Measurements from ENCODE around the gene TSACC.
"Not testable (repeated sequence)": the region's sequence is repeated elsewhere in the genome, so short reads cannot be mapped to it uniquely, and the experiment has no call there.

TSACC gene

DNA sequence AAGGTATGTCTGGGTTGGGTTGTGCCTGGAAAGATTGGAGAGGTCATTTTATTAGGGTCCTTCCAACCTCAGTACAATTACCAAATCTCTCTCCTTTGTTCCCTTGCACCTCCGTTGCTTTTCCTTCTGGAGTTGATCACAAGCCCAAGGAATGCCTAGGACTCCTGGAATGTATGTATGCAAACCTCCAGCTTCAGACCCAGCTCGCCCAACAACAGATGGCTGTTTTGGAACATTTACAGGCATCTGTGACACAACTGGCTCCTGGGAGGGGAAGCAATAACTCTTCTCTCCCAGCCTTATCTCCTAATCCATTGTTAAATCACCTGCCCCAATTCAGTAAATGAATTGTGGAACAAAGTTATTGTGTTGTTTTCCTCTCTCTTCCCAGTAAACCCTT is 8.3 kb downstream of the TSACC start:
- no peak for DNase-seq (ENCODE audit: low read depth)

DNA sequence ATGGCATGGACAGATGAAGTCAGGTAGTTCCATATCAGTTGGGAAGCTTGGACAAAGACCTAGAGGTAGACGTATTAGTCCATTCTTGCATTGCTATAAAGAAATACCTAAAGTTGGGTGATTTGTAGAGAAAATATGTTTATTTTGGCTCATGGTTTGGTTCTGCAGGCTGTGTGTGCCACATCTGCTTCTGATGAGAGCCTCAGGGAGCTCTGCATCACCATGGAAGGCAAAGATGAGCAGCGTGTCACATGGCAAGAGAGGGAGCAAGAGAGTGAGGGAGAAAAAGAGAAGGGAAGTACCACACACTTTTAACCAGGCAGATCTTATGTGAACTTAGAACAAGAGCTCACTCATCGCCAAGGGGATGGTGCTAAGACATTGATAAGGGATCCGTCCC is 9.0 kb downstream of the TSACC start:
- peak; percentile 61 for DNase-seq (ENCODE audit: low read depth)

DNA sequence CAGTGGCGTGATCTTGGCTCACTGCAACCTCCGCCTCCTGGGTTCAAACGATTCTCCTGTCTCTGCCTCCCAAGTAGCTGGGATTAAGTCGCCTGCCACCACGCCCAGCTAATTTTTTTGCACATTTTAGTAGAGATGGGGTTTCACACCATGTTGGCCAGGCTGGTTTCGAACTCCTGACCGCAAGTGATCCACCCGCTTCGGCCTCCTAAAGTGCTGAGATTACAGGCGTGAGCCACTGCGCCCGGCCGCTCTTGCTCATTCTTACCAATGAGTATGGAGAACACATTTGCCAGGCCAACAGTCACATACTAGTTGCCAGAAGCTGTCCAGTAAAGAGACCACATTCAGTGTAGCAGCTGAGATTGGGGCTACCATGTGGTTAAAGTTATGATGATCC is 14.2 kb downstream of the TSACC start:
- not testable (repeated sequence) for DNase-seq (ENCODE audit: low read depth)

DNA sequence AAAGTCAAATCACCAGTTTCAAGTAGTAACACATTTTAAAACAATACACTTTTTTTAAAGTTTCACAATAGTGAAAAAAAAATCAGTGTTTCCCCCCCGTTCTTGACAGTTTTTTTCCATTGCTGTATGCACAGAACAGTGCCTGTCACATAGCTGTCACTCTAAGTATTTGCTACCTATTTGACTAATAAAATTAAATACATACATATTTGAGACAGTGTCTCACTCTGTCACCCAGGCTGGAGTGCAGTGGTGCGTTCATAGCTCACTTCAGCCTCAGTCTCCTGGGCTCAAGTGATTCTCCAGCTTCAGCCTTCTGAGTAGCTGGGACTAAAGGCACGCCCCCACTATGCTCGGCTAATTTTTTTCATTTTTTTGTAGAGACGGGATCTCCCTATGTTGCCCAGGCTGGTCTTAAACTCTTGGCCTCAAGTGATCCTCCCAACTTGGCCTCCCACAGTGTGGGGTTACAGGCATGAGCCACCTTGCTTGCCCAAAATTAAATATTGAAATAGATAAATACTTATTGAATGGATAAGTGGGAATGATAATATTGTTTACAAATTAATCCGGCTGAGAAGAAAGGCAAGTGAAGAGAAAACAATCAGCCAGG is 18.0 kb downstream of the TSACC start:
- no peak for DNase-seq (ENCODE audit: low read depth)

DNA sequence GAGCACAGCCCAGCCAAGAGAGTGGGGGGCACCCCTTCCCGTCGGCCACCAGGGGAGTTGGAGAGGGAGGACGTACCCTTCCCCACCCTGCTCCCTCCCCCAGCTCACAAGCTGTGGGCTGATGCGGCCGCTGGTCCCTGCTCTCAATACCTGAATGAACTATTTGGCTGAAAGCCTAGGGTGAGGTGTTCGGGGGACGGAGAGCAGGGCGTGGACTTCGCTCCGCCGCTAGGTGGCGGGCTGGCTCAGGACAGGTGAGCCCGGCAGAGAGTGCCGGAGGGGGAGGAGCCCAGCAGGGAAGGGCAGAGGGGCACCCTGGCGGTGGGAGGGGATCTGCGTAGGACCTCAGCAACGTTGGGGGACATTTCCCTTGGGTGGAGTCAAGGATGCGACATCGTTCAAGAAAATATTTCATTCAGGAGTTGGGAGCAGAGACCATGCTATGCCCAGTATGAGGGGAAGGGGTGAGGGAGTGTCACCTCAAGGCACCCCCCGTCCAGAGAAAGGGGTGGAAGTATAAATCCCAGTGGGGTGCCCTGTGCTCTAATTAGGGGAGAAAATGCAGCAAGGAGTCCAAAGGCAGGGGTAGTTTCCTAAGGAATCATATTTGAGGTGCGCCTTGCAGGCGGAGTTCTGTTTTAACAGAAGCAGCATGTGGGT is 18.7 kb downstream of the TSACC start:
- DNase-seq (ENCODE audit: low read depth): no peak

DNA sequence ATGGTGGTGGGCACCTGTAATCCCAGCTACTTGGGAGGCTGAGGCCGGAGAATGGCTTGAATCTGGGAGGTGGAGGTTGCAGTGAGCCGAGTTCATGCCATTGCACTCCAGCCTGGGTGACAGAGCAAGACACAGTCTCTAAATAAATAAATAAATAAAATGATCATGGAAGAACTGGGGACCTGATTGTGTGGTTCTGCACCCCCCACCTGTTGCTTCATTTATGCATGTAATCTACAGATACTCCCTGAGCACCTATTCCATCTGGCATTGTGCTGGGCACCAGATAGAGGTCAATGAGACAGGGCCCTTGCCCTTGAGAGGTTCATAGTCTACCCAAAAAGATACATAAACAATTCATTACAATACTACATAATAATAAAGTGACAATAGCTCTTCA is 19.7 kb downstream of the TSACC start:
- no peak for DNase-seq (ENCODE audit: low read depth)

DNA sequence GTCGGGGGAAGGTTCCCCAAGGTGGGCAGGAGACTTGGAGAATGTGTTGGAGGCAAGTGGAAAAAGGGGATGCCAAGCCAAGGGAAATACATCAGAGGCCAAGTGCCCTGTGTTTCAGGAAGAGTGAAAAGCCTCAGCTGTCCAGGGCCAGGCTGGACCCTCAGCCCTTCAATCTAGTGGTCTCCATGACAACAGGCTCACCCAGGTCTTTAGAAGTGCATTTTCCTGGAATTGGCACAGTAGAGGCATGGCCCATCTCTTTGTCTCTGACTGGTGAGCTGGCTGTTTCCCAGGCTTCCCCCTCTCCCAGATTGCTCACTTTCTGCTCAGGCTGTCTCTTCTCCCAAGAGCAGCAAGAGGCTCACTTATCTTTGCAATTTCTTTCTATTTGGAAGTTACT is 20.3 kb downstream of the TSACC start:
- DNase-seq (ENCODE audit: low read depth): no peak

DNA sequence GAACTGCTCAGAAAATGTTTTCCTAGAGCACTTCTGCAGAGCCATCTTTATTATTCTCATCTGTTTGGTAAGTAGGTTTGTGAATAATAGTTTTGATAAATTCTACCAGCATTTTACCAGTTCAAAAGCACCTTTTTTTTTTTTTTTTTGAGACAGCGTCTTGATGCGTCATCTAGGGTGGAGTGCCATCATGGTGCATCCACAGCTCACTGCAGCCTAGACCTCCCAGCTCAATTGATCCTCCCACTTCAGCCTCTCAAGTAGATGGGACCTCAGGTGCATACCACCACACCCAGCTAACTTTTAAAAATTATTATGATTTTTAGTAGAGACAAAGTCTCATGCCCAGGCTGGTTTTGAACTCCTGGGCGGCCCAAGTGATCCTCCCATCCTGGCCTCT is 20.9 kb downstream of the TSACC start:
- DNase-seq (ENCODE audit: low read depth): no peak

DNA sequence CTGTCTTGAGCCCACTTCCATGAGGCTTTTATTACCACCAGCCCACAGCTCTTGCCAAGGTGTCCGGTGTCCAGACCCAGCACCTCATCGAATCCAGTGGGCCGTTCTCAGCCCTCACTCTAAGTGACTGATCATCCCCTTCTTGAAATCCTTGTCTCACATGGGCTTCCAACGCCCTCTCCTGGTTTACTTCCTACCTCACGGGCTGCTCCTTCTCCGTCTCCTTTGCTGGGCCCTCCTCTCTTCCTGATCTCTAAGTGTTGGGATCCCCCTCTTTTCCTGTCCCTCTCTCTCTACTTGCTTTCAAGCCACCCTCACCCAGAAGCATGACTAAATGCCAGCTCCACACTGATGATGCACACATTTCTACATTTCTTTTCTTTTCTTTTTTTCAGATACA is 21.6 kb downstream of the TSACC start:
- DNase-seq (ENCODE audit: low read depth): no peak

DNA sequence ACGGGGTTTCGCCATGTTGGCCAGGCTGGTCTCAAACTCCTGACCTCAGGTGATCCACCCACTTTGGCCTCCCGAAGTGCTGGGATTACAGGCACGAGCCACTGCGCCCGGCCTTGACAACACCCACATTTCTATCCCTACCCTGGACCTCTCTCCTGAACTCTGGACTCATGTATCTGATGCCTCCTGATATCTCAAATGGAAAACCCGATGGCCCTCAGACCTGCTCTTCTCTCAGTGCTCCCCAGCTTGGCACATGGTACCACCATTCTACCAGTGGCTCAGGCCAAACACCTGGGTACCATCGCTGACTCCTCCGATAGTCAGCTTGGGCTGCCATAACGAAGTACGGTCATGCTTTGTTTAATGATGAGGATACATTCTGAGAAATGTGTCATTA is 22.2 kb downstream of the TSACC start:
- DNase-seq (ENCODE audit: low read depth): no peak

DNA sequence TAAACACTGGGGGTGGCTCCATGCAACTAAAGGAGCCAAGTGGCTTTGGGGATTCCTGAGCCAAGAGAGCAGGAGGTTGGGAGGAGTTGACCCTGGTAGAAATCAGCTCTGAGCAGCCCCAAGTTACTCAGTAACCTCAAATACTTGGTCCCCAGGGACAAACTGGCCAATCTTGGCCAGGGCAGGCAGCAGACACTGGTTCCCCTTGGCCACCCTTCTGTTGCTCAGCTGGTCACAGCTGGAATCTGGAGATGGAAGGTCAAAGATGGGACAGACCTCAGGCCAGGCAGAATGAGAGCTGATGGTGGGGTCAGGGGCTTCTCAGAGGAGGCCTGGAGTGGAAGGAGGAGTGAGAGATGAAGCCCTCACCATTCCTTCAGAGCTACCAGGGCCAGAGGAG is 27.4 kb downstream of the TSACC start:
- no peak for DNase-seq (ENCODE audit: low read depth)

DNA sequence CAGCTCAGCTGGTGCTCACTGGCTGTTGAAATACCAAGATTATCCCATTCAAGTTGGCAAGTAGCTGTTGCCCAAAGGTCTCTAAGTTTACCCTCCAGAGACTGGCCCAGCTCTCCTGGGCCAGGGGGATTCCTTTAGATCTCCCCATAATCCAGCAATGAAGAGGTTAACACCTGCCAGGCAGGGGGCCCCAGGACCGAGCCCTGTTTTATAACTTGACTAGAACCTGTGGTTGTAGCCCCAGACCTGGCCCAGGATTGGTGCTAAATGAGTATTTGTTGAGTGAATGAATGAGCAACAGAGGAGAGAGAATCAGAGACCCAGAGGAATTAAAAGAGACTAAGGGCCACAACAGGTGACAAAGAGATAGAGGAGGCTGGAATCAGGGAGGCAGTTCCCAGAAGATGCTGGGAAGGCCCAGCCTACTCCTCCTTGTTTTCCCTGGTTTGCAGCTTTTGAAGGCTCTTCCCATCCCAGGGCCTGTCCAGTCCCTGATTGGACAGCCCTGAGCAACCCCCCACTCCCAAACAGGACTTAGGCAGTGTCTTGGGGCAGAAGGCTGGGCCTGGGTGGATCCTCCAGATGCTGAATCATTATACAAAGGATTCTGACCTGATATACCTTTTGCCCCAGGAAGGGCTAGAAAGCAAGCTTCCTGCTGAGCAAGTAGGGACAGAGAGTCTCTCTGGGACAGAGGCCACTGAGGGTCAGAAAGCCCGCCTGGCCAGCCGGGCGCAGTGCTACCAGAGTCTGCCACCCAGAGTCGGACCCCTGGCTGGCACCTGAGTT is 28.2 kb downstream of the TSACC start:
- DNase-seq (ENCODE audit: low read depth): no peak

DNA sequence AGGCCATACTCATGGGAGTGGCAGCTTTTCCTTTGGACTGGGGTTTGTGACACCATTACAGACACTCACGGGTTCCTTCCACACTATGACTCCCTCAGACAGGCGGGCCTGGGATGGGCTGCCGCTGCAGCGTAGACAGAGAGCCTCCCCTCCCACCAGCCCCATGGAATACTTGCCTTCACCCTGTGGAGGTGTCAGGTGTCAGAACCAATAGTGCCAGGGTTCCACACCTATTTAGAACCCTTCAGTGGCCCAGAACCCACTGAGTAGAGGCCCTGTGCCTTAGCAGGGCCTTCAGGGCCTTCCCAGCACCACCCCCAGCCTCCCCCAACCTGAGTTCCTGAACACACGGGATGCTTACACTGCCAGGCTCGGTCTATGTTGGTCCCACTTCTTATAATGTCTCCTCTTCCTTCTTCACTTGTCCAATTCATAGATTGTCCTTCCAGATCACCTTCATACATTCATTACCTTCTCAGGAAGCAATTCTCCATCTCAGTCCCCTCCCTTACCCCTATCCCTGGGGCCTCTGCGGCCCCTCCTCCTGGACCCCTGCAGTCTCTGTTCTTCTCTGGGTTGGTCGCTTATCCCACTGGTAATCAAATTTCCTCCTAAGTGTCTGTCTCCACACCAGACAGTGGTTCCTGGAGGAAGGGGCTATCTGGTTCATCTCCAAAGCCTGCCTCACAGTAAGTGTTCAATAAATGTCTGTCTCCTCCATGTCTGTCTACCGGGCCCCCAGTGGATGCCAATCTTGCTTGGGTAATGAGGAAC is 29.2 kb downstream of the TSACC start:
- DNase-seq (ENCODE audit: low read depth): no peak

DNA sequence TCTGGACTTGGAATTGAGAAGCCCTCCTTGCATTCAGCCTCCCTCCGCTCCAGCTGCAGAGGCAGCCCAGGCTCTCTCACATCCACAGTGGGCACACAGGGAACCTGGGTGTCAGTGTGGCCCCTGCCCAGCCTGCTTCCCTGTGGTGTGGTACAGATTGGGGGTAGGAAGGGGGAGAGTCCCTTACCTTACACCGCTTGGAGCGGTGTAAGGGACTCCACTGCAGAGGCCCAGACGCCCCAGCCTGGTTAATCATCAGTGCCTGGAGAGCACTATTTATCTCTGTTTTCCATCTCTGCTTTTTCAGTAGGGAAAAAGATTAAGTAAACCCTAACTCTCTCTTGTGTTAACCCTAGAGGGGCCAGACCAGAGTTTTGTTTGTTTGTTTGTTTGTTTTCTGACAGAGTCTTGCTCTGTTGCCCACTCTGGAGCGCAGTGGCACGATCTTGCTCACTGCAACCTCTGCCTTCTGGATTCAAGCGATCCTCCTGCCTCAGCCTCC is 29.9 kb downstream of the TSACC start:
- DNase-seq (ENCODE audit: low read depth): no peak

DNA sequence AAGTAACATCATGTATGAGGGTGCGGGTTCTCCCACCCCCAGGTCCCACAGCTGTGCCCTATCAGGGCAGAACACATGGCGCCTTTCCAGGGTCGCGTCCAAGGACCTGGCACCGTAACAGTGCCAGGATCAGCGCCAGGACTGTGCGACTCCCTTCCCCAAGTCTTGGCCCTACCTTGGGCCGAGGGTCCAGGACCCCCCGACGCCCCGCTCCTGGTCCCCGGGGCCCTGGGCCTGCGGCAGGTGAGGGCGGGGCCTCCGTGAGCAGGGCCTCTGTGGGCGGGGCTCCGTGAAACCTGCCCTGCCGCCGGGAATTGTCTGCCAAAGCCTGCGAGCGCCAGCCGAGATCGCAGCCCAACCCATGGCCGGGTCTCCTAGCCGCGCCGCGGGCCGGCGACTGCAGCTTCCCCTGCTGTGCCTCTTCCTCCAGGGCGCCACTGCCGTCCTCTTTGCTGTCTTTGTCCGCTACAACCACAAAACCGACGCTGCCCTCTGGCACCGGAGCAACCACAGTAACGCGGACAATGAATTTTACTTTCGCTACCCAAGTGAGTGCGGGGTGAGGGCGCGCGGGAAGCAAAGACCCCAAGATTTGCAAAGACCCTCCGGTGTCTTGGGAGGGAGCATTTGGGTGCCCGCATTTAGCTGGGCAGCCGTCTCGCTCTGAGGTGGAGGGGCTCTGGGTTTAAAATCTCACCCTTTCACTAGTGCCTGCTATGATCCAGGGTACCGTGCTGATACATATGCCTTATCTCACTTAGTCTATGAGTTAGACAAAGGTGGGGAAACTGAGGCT is 30.8 kb downstream of the TSACC start, which contains the start of gene RHBG:
Gene RHBG, plus strand, starts transcription at position 323 of the 796 bp plus-strand sequence. Its CDS starts 39 bp downstream, at position 362.
- DNase-seq (ENCODE audit: low read depth): no peak

DNA sequence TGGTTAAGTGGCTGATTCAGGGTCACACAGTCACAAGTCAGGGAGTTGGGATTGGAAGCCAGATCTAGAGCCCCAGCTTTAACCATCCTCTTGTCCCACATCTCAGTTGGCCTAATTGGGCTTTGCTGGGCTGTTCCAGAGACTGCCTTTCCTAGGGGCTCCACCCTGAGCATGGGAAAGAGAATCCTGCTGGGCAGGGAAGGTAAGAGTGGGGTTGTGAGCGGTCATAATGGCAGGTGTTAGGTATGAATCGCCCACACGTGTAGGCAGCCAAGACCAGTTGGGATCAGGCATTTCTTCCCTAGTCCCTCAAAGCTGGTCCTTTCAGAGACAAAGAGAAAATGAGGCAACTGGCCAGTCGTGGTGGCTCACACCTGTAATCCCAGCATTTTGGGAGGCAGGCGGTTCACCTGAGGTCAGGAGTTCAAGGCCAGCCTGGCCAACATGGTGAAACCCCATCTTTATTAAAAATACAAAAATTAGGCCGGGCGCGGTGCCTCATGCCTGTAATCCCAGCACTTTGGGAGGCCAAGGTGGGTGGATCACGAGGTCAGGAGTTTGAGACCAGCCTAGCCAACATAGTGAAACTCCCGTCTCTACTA is 31.5 kb downstream of the TSACC start:
- not testable (repeated sequence) for DNase-seq (ENCODE audit: low read depth)

DNA sequence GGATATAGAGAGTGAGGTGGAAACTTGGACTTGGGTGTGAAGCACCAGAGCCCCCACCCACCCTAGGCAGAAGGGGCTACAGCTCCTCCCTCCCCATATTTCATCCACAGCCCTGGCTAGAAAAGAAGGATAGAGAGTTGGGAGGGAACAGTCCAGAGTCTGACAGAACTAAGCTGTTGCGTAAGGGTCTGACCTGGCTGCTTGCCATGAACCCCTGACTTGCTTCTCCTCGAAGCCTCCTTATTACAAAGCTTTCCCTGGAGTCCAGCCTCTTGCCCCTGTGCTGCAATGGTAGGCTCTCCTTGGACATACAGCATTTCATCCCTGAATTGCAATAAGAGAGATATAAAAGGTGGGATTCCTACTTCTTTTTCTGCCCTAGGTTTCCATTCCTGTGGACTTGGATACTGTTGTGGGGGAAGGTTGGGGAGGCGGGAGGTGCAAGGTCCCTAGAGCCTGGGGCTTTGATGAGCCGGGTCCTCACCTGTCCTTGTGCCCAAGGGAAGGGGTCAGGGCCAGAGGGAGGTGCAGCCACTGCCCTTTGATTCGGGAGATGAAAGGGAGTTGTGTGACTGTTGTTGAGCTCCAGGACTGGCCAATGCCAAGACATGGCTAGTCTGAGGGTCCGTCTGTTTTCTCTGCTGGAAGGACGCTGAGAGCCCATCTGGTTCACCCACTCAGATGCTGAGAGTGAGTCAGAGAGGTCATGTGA is 33.4 kb downstream of the TSACC start:
- no peak for DNase-seq (ENCODE audit: low read depth)

DNA sequence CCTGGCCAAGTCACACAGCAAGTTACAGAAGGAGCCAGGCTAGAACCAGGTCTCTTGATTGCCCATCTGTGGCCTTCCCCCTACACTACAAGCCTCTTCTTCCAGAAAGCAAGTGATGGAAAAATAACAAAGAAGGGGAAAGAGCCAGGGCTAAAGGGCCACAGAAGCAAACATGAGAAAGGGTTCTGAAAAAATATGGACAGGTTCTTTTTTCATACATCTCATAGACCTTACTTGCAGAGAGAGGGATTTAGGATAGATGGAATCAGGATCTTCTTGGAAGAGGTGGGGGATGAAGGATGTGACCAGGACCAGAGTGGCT is 33.9 kb downstream of the TSACC start:
- no peak for DNase-seq (ENCODE audit: low read depth)

DNA sequence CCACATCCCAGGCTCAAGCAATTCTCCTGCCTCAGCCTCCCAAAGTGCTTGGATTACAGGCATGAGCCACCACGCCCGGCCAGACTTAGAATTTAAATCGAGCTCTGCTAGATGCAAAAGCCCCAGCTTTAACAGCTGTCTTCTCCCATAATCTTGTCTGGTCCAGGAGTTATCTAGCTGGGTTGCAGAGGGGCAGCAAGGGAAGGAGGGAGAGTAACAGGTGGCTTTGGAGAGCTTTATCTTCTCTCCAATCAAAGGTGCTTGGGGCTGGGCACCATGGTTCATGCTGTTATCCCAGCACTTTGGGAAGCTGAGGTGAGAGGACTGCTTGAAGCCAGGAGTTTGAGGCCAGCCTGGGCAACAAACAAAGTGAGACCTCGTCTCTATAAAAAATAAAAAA is 34.5 kb downstream of the TSACC start:
- DNase-seq (ENCODE audit: low read depth): no peak

DNA sequence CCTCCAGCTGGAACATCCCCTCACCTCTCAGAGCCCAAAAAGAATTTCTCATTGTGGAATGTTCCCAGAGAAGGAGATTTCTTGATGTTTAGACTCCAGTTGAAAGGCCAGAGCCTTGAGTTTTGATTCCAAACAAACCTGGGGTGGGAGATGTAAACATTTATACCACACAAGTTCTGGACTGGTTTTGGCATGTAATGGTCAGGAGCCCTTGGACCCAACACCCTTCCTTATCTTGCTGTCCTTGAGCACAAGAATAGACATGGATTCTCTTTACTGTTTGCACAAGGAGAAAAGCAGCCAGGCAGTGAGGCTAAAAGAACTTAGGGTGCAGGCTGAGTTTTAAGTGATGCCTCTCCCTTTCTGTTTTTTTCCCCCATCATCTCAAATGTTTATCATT is 35.2 kb downstream of the TSACC start:
- DNase-seq (ENCODE audit: low read depth): no peak

DNA sequence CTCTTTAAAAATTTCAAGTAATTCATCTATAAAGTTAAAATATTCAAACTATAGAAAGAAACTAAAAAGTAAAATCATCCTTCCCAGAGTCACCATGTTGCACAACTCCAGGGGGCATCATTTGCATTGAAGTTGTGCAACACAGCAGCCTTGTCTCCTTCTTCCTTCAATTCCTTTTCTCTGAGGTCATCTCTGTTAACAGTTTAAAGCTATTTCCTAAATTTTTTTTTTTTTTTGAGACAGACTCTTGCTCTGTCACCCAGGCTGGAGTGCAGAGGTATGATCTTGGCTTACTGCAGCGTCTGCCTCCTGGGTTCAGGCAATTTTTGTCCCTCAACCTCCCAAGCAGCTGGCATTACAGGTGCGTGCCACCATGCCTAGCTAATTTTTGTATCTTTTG is 37.8 kb downstream of the TSACC start:
- DNase-seq (ENCODE audit: low read depth): no peak
